AG10803 (cell line): ENCODE data around the gene LENG9.
"Not testable (repeated sequence)": the region's sequence is repeated elsewhere in the genome, so short reads cannot be mapped to it uniquely, and the experiment has no call there.

ENCODE experiments used
- DNase-seq: peaks from one replicate; pipeline ENCODE4 v3.0.0; 2010; ENCODE audit warnings: low read depth
- H3K4me3 ChIP-seq: 2 replicates; pipeline ENCODE4 v1.5.1; 2011; ENCODE audit warnings: mild to moderate bottlenecking, low read length, control low read depth
- TF ChIP-seq, protein P1 (sequence below): conservative IDR thresholded peaks from 2 replicates; pipeline ENCODE4 v1.5.1; 2011; ENCODE audit warnings: mild to moderate bottlenecking, low read length, control low read depth, inconsistent platforms

LENG9 gene

DNA sequence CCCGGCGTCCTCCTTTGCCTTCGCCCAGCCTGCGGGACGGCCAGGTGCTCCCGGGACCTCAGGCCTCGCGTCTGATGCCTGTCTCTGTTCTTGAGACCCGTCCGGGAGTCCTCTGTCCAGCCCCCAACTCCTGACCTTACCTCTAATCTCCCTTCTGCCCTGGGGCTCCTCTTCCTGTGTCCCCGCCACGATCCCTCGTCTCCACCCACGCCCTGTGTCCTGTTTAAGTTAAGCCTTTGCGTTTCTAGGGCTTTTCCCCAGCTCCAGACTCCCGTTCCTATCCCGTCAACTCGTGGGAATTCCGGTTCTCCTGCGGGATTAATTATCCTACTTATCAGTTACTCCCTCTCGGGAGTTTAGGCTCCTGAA, 13.9 kb downstream of the LENG9 start:
- DNase-seq, result no peak
- TF ChIP-seq, protein P1, sequence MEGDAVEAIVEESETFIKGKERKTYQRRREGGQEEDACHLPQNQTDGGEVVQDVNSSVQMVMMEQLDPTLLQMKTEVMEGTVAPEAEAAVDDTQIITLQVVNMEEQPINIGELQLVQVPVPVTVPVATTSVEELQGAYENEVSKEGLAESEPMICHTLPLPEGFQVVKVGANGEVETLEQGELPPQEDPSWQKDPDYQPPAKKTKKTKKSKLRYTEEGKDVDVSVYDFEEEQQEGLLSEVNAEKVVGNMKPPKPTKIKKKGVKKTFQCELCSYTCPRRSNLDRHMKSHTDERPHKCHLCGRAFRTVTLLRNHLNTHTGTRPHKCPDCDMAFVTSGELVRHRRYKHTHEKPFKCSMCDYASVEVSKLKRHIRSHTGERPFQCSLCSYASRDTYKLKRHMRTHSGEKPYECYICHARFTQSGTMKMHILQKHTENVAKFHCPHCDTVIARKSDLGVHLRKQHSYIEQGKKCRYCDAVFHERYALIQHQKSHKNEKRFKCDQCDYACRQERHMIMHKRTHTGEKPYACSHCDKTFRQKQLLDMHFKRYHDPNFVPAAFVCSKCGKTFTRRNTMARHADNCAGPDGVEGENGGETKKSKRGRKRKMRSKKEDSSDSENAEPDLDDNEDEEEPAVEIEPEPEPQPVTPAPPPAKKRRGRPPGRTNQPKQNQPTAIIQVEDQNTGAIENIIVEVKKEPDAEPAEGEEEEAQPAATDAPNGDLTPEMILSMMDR, result no peak
- H3K4me3 ChIP-seq, result peak overlapping the region; percentile 95

DNA sequence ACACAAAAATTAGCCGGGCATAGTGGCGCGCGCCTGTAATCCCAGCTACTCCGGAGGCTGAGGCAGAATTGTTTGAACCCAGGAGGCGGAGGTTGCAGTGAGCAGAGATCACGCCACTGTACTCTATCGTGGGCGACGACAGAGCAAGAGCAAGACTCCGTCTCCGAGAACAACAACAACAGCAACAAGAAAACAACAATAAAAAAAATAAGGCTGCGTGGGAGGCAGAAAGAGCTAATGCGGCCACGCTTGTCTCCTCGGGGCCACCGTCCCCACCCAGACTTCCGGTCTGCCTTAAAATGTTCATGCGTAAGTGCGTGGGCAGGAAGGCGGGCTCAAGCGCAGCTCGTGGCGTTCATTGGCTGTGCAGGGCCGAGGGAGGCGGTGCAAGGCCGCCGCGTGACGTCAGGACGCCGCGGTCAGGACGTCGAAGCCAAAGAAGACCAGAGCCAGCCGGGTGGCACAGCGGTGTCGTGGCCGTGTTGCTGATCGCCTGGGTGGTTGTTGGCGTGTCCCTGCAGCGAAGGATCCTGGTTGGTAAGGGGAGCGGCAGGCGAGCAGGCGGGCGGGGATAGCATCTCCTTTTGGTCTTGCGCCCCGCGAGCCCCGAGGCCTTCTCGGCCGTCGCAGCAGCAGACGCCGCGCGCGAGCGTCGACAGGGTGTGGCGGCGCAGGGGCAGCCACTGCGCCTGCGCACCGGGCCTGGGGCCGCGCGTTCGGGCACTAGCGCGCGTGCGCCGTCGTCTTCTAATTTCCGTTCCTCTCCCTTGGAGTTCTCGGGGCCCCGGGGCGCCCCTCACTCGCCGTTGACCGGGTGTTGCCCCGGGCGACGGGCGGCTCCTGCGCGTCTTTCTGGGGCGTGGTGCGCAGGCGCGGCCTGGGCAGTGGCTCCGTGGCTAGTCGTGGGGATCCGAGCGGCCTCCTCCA, 14.5 kb downstream of the LENG9 start, which contains the start of gene LENG8:
TSS of gene LENG8 (plus strand) at position 426 of the 927 bp plus-strand sequence. CDS start 2,146 bp downstream, outside the sequence.
- peak; percentile 99 for DNase-seq
- TF ChIP-seq, protein P1, result no peak
- peak within 1 kb of the TSS; percentile 95 for H3K4me3 ChIP-seq

DNA sequence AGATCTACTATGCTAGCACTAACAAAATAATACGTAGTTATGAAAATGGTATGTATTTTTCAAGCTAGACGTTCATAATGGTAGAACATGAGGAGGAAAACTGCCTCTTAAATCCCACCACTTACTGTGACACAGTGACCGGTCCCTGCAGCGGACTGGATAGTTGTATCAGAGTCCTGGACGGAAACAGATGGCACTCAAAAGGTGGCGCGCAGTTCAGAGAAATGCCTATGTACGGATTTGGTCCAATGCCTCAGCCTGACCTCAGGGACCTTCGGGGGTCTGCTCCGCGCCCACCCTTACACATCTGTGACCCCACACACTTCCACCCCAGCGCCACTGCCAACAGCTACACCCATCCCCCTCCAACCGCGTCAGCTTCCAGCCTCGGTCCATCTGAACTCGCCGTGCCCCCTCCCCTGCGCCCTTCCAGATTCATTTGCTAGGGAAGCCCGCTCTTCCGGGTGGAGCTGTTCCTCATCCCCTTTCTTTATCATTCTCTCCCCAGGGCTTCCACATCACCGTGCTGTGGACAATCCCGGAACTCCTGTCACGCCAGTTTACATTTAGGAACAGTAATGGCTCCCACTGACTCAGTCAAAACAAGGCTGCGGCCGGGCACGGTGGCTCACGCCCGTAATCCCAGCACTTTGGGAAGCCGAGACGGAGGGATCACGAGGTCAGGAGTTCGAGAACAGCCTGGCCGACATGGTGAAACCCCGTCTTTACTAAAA, 15.4 kb downstream of the LENG9 start:
- TF ChIP-seq, protein P1, result no peak
- peak overlapping the region; percentile 95 for H3K4me3 ChIP-seq
- DNase-seq, result peak; percentile 60

DNA sequence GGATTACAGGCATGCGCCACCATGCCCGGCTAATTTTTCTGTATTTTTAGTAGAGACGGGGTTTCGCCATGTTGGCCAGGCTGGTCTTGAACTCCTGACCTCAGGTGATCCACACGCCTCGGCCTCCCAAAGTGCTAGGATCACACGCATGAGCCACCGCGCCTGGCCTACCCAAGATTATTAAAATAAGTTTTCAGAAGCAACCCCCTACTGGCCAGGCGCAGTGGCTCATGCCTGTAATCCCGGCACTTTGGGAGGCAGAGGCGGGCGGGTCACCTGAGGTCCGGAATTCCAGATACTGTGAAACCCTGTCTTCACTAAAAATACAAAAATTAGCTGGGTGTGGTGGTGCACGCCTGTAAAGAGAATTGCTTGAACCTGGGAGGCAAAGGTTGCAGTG, 17.2 kb downstream of the LENG9 start:
- not testable (repeated sequence) for DNase-seq, H3K4me3 ChIP-seq

DNA sequence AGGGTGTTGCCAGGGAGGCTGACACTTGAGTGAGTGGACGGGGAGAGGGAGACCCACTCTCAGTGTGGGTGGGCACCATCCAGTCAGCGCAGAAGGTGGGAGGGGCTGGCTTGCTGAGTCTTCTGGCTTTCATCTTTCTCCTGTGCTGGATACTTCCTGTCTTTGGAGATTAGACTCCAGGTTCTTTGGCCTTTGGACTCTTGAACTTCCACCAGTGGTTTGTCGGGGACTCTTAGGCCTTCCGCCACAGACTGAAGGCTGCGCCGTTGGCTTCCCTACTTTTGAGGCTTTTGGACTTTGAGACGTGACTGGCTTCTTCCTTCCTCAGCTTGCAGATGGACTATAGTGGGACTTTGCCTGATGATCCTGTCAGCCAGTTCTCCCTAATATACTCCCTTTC, 18.8 kb downstream of the LENG9 start:
- no peak overlapping the region for H3K4me3 ChIP-seq
- no peak for DNase-seq
- TF ChIP-seq, protein P1, result no peak

DNA sequence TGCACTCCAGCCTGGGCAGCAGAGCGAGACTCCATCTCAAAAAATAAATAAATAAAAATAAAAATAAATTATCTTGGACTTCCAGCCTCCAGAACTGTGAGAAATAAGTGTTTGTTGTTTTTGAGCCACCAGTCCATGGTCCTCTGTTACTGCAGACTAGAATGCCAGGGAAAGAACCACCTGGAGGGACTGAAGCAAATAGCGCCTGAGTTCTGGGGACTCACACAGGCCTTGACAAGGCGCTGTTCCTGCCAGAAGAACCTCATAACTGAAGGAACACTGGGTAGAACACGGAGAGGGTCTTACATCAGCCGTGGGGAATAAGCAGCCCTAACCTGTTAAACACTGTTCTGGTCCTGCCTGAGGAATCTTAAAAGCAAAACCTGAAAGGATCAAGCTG, 22.9 kb downstream of the LENG9 start:
- TF ChIP-seq, protein P1, result no peak
- no peak for DNase-seq
- no peak overlapping the region for H3K4me3 ChIP-seq

DNA sequence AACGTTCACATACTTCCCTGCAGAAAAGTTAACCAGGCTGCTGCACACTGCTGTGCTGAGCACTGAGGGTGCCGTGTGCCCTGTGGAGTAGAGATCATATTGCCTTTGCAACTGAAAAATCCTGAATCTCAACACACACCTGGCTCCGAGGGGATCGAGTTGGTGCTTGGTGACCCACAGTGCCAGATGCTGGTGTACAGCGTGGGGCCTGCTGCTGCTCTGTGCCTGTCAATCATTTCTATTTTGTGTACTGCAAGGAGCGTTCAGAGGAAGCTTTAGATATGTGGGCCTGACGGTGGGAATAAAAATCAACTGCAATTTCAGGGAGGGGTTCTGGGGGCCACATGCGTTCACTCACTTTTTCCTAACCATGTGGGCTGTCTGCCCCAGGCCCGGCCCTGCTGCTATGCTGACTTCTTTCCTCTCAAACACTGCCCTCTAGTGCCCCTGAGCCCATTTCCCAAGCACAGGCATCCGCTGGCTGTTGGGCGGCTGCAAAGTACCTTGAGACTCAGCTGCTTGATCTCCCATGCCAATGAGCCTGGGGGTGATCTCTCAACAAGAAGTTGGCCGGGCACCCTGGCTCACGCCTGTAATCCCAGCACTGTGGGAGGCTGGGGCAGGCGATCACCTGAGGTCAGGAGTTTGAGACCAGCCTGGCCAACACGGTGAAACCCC, 24.3 kb downstream of the LENG9 start:
- TF ChIP-seq, protein P1, result peak; percentile 46
- H3K4me3 ChIP-seq, result no peak overlapping the region
- peak; percentile 31 for DNase-seq
